GM21367 (cell line): ENCODE measurements around the gene ANKRD18B.
"Not testable (repeated sequence)": the region's sequence is repeated elsewhere in the genome, so short reads cannot be mapped to it uniquely, and the experiment has no call there.

Experiments
- ATAC-seq: cut with Tn5 transposase; IDR thresholded peaks from one replicate; pipeline ENCODE4 v1.9.1; 2021; ENCODE audit not compliant: unreplicated experiment

The ANKRD18B gene

DNA sequence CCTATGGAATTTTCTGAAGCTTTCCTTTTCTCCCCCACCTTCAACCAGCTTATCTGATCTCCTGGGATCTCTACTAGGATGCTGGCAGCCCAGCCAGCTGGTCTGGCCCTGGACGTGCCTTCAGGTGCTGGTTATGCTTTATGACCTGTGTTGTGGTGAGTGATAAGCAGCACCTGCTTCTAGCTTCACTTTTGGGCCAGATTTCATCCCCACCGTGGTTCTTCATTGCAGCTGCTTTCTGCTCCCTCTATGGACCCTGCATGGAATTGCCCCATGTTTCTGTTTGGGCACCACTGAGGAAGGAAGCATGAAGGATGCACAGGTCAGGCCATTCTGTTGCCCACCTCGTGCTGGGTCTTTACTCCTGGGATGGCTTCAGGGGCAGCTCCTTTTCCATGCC, 80.2 kb downstream of the ANKRD18B start:
- not testable (repeated sequence) for ATAC-seq

DNA sequence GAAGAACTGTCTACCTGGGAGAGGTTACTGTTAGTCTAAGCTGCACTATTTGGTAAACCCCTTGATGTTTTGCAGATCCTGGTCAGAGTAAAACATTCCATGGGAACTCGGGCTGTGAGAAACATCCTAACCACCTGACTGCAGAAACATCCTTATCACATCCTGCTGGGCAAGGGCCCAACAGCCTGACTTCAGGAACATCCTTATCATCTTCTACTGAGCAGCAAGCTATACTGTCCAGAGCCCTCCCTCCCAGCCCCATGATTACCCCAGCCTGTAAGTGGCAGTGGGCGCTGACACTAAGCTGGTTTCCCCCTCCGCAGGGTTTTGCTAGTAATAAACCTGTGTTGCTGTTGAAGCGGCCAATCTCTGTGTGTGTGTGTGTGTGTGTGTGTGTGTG, 80.9 kb downstream of the ANKRD18B start:
- not testable (repeated sequence) for ATAC-seq

DNA sequence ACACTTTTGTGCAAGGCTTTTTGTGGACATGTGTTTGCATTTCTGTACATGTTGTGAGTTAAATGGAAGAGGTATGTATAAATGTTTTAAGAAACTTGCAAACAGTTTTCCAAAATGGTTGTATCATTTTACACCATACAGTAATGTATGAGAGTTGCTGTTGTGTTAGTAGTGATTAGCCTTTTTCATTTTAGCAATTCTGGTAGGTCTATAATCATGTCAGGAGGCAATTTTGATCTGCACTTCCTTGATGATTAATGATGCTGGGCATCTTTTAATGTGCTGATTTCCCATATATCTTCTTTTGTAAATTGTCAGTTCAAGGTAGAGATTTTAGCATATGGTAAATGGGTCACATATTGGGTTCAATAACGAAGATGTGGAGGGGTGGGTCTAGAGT, 87.3 kb downstream of the ANKRD18B start:
- no peak for ATAC-seq

- not testable (repeated sequence) for ATAC-seq
Observed at GRCh38 chr9:33612410-33612809, 88.4 kb downstream of the ANKRD18B start.

DNA sequence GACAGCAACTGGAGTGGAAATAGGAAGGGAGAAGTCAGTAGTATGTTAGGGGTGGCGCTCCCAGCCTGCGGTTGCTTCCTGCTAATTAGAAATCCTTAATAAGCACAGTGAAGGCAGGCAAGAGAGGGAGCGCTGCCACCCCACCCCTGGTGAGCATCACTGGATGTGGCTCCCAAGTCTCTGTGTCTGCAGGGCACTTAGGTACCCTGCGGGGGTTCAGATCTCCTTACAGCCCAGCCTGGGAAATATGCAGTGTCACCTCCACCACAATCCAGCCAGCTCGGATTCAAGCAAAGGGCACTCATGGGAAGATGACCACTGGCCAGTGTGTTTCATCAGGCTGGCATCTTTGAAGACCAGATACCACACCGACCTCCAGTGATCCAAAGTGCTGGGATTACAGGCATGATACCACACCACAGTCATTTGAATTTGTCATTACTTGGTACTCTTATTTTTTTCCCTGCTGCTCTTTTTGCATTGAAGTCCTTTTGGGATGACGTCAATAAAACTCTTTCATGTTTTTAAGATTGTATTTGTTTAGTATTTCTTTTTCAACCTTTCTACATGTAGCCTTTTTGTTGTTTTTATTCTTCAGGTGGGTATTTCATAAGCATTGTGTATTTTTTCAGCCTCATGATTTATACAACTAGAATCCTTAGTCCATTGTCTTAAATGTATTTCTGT, 90.1 kb downstream of the ANKRD18B start:
- ATAC-seq: no peak

- ATAC-seq: not testable (repeated sequence)
Observed at GRCh38 chr9:33618370-33618769, 94.3 kb downstream of the ANKRD18B start.

- no peak for ATAC-seq
Observed at GRCh38 chr9:33619666-33620404, 95.8 kb downstream of the ANKRD18B start.

DNA sequence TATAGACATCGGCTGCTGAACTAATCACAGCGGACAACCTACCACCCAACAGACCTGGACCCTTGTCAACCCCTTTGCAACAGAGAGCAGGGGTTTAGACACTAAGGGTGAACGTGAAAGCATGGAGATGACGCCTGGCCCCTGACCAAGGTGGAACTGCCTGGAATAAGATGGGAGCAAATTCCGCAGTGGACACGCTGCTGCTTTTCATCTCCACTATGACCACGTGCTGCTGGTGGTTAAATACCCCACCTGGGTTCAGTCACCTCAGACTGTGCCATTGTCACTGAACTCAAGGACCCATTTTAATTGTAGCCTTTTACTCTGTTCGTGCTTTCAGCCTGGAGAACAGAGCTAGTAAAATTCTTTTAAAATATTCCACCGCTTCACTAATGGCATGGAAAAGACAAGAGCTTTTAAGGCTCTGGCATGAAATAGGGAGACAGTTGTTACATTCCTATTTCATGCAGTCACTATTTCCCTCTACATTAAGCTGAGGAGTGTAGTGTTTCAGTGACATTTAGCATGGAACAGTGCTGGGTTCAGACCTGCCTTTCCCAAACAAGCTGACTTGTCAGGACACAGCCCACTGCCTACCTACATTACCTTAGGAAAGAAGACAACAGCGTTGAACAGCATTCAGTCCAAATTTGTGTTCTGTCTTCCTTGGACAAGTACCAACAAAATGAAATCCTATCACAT, 96.8 kb downstream of the ANKRD18B start:
- no peak for ATAC-seq
